Activated CD4-positive, alpha-beta memory T cell treated with anti-CD3 and anti-CD28 coated beads, Interleukin-2, amount 10 ng/mL, durations not matched to agents 7 days and 5 days (primary cell): ENCODE measurements around the gene CADM1. TPM values are rescaled to one million over a fixed set of nuclear protein-coding genes. Genes with fewer than 3 reads are reported as not detected.

ENCODE experiments used
- CTCF ChIA-PET: fragments of 350-600 bp; sonication (Branson Sonifier 250); formaldehyde crosslinking; loops from one replicate; lab custom pipeline; 2021; ENCODE audit warnings: antibody characterized with exemption, inconsistent platforms; lab: Charles Lee
- POLR2A ChIA-PET: fragments of 350-600 bp; sonication (Branson Sonifier 250); formaldehyde crosslinking; loops from one replicate; lab custom pipeline; 2021; ENCODE audit warnings: antibody characterized with exemption; lab: Charles Lee
- DNase-seq: peaks from one replicate; pipeline ENCODE4 v3.0.0-alpha.2; 2020
- H3K27ac Mint-ChIP-seq: one replicate; pipeline ENCODE4 v1.8.0; 2021; ENCODE audit warnings: mild to moderate bottlenecking, mixed read lengths
- H3K27me3 Mint-ChIP-seq: one replicate; pipeline ENCODE4 v1.8.0; 2021; ENCODE audit warnings: mixed read lengths
- H3K36me3 Mint-ChIP-seq: one replicate; pipeline ENCODE4 v1.8.0; 2021; ENCODE audit warnings: low read depth, mixed read lengths
- H3K4me1 Mint-ChIP-seq: one replicate; pipeline ENCODE4 v1.8.0; 2021; ENCODE audit warnings: mixed read lengths
- H3K4me3 Mint-ChIP-seq: one replicate; pipeline ENCODE4 v1.8.0; 2021; ENCODE audit warnings: mild to moderate bottlenecking, mixed read lengths
- H3K9me3 Mint-ChIP-seq: one replicate; pipeline ENCODE4 v1.8.0; 2021; ENCODE audit warnings: mixed read lengths
- total RNA-seq, 2 experiments: library from RNA; stranded (reverse); gene quantifications; one replicate each; pipeline ENCODE4 v1.2.3, GENCODE V29; 2021

Gene CADM1
- total RNA-seq, 2 experiments from 2014 or later = 1.7 to 2.5 TPM

DNA sequence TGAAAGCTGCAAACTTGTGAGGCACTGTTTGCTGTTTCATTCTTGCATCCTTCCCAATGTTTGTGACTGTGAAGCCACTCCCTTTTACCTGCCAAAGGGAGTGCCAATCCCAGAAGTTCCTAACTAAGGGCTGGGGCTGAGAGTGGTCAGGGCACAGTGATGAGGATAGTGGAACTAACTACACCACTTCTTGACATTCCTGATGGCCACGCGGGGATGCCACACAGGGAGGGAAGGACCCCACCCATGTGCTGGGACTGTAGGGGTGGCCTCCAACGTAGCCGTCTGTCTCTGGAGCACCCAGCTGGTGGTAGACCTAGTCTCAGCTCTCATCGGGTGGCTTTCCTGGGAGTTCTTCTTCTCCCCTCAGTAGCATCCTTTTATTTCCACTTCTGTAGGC lies 335.5 kb downstream of the CADM1 start:
- Mint-ChIP-seq H3K4me3 (no peak overlapping the region), H3K36me3 (no peaks in the 10 kb centered on the region), H3K9me3 (no peaks in the 10 kb centered on the region), H3K27ac (no peak overlapping the region), H3K4me1 (peaks cover 1% of the 10 kb centered on the region), H3K27me3 (peaks cover 18% of the 10 kb centered on the region)
- no peak for DNase-seq
- POLR2A ChIA-PET = no interaction called here
- CTCF ChIA-PET = interaction anchor here (0.7 to 1.9 kb wide), 2 partner anchors 83 to 214 kb away, joined by 3 to 4 read pairs; no protein-coding TSS in a partner anchor

DNA sequence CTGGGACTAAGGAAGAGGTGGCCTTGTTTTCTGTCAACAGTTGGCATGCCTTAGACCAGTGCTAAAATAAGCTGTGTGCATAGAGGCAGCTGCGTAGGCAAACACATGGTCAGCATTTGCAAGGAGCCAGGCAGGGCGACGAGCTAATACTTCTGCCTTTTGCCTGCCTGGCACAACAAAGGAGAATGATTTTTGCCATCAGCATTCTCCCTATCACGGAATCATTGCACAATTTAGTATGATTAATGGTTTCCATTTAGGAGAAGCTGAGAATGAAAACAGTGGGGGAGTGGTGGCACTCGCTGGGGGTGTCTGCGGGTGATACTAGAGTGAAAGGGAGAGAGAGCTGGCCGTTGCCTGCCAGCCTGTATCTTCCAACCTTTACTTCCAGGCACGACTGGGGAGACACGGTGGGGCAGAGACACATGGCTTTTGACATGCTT lies 336.0 kb downstream of the CADM1 start:
- Mint-ChIP-seq H3K4me3 (no peak overlapping the region), H3K36me3 (no peaks in the 10 kb centered on the region), H3K27me3 (peaks cover 18% of the 10 kb centered on the region), H3K27ac (no peak overlapping the region), H3K9me3 (no peaks in the 10 kb centered on the region), H3K4me1 (peaks cover 1% of the 10 kb centered on the region)
- POLR2A ChIA-PET = no interaction called here
- CTCF ChIA-PET = interaction anchor here (0.7 to 1.9 kb wide), 2 partner anchors 83 to 214 kb away, joined by 3 to 4 read pairs; no protein-coding TSS in a partner anchor
- DNase-seq = no peak

DNA sequence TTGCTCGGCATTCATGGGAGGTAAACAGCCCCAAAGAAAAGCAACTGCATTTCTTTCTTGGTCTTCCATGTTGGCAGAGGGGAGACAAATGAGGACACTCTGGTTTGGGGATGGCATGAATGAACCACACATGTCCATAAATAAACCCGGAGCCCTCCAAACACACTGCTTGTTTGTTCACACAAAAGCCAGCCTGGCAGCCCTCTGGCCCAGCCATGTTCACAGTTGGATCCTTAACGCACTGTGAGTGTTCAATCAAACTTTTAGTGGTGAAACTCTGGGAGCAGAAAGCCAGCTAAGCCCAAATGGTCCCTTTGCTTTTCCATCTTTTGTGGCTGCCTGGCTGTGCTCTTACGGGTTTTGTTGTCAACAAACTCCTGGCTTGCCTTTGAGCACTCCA lies 336.8 kb downstream of the CADM1 start:
- H3K4me3 Mint-ChIP-seq = no peak overlapping the region
- DNase-seq = no peak
- peaks cover 1% of the 10 kb centered on the region for H3K4me1 Mint-ChIP-seq
- ChIA-PET POLR2A (interaction anchor here (1.0 kb wide), 1 partner anchor 21 kb away, joined by 3 read pairs; no protein-coding TSS in a partner anchor), CTCF (interaction anchor here (0.7 kb wide), 1 partner anchor 58 kb away, joined by 8 read pairs; no protein-coding TSS in a partner anchor)
- no peaks in the 10 kb centered on the region for H3K9me3 Mint-ChIP-seq
- H3K27me3 Mint-ChIP-seq = peaks cover 18% of the 10 kb centered on the region
- H3K27ac Mint-ChIP-seq = no peak overlapping the region
- H3K36me3 Mint-ChIP-seq = no peaks in the 10 kb centered on the region

DNA sequence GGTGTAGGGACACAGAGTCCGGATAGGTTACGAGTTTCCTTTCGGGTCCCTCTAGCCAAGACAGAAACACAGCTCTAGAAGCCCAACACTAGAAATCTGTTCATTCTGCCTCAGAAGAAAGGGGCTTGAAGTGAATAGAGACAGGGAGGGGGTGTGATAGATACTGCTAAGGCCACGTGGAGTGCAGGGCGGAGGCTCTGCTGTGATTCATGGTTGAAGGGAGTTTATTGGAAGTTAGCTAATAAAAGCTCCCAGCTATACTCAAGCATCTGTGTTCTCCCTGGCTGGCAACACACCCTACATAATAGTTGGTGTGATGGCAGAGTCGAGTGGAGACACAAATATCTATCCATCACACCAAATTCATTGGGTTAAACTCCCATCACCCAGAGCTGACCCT lies 337.4 kb downstream of the CADM1 start:
- Mint-ChIP-seq H3K27me3 (peaks cover 16% of the 10 kb centered on the region), H3K4me1 (peaks cover 1% of the 10 kb centered on the region), H3K36me3 (no peaks in the 10 kb centered on the region), H3K27ac (no peak overlapping the region), H3K4me3 (no peak overlapping the region), H3K9me3 (no peaks in the 10 kb centered on the region)
- no peak for DNase-seq
- ChIA-PET POLR2A (interaction anchor here (1.0 kb wide), 1 partner anchor 21 kb away, joined by 3 read pairs; no protein-coding TSS in a partner anchor), CTCF (interaction anchor here (0.7 kb wide), 1 partner anchor 58 kb away, joined by 8 read pairs; no protein-coding TSS in a partner anchor)

DNA sequence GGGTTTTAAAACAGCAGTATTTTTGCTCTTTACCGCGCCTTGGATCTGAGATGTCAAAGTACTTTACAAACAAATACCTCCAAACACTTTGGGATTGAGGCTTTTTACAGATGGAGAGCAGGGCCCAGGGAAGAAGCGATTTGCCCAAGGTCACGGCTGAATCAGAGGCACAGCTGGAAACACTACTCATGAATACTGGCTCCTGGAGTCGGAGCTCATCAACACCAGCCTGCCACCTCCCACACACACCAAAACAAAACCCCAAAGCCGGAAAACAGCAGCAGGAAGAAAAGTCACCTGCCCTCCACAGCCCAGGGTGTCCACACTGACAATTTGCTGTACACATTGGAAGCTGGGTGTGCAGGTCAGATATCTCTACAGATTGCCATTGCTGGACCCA lies 339.4 kb downstream of the CADM1 start:
- POLR2A ChIA-PET = no interaction called here
- DNase-seq = no peak
- Mint-ChIP-seq H3K9me3 (no peaks in the 10 kb centered on the region), H3K27ac (no peak overlapping the region), H3K4me1 (no peaks in the 10 kb centered on the region), H3K36me3 (no peaks in the 10 kb centered on the region), H3K27me3 (peaks cover 16% of the 10 kb centered on the region), H3K4me3 (no peak overlapping the region)
- CTCF ChIA-PET = no interaction called here

DNA sequence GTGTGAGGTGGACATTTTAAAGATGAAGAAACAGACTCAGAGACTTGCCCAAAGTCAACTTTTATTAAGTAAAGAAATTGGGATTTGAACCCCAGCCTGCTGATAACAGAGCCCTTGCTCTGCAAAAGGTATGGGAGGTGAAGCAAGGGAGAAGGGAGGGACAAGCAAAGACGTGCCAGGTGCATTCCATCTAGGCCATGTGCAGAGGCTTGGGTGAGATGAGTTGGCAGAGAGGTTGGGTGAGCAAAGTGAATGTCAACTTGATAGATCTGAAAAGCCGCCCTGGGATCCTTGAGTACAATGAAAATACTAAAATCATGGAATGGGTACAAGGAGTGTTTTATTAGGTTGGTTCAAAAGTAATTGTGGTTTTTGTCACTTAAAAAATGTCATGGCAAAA lies 341.3 kb downstream of the CADM1 start:
- ChIA-PET CTCF (no interaction called here), POLR2A (no interaction called here)
- Mint-ChIP-seq H3K9me3 (no peaks in the 10 kb centered on the region), H3K27ac (no peak overlapping the region), H3K4me1 (no peaks in the 10 kb centered on the region), H3K4me3 (no peak overlapping the region), H3K36me3 (no peaks in the 10 kb centered on the region), H3K27me3 (peaks cover 13% of the 10 kb centered on the region)
- no peak for DNase-seq

DNA sequence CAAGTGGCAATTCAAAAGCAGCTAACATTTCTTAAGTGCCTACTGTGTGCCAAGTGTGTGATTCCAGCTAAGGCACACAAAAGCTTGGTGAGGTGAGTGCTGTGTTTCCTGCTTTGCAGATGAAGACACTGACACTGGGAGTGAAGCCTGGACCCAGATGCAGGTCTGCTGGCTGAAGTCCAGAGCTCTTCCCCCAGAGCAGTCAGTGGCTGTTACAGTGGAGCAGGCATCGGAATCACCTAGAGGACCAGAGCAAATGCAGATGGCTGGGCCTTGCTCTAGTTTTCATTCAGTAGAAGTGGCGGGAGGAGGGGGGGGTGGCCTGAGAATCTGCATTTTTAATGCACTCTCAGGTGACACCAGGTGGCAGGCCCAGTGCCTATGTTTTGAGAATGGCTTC lies 342.3 kb downstream of the CADM1 start:
- ChIA-PET CTCF (no interaction called here), POLR2A (no interaction called here)
- no peaks in the 10 kb centered on the region for H3K9me3 Mint-ChIP-seq
- no peaks in the 10 kb centered on the region for H3K4me1 Mint-ChIP-seq
- no peak for DNase-seq
- no peak overlapping the region for H3K4me3 Mint-ChIP-seq
- H3K27ac Mint-ChIP-seq = no peak overlapping the region
- no peaks in the 10 kb centered on the region for H3K36me3 Mint-ChIP-seq
- peaks cover 15% of the 10 kb centered on the region for H3K27me3 Mint-ChIP-seq

DNA sequence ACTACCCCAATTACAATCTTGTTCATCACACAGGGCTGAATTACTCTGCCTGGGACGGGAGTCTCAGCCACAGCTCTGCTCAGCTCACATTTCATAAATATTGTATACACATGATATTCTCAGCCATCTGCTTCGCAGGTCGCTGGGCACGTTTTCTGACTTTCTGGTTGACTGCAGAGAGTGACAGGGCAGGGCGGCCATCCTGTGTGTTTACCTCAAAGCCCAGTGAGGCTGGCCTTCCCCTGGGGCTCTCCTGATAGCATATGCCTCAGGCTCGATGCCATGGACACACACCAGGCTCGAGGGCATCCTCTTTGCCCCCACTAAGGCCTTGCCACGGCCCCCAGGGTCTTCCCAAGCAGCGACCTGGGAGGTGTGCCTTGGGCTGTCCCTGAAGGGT lies 345.0 kb downstream of the CADM1 start:
- DNase-seq = no peak
- Mint-ChIP-seq H3K4me3 (no peak overlapping the region), H3K4me1 (no peaks in the 10 kb centered on the region), H3K36me3 (no peaks in the 10 kb centered on the region), H3K9me3 (no peaks in the 10 kb centered on the region), H3K27me3 (peaks cover 3% of the 10 kb centered on the region), H3K27ac (no peak overlapping the region)
- ChIA-PET POLR2A (no interaction called here), CTCF (no interaction called here)

DNA sequence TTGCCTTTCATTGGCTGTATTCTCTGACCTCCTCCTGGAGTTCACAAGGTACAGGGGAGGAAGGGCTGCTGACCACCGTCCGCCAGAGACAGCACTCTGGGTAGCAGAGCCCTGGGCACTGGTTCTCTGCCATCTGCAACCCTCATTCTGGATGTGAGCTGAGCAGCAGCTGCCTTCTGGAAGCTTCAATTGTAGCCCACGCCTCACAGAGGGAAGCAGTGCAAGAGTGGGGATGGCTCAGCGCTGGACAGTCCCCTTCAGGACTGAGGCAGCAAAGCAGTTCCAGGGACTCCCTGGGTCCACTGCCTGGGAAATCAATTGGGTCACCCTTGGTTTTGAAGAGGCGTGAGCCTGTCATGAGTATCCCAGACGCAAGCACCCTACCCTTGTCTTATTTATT lies 346.2 kb downstream of the CADM1 start:
- H3K27me3 Mint-ChIP-seq = peaks cover 3% of the 10 kb centered on the region
- H3K27ac Mint-ChIP-seq = no peak overlapping the region
- H3K4me3 Mint-ChIP-seq = no peak overlapping the region
- no peaks in the 10 kb centered on the region for H3K9me3 Mint-ChIP-seq
- CTCF ChIA-PET = interaction anchor here (0.6 kb wide), 1 partner anchor 54 kb away, joined by 3 read pairs; no protein-coding TSS in a partner anchor
- H3K36me3 Mint-ChIP-seq = no peaks in the 10 kb centered on the region
- no peaks in the 10 kb centered on the region for H3K4me1 Mint-ChIP-seq
- no peak for DNase-seq
- POLR2A ChIA-PET = no interaction called here

DNA sequence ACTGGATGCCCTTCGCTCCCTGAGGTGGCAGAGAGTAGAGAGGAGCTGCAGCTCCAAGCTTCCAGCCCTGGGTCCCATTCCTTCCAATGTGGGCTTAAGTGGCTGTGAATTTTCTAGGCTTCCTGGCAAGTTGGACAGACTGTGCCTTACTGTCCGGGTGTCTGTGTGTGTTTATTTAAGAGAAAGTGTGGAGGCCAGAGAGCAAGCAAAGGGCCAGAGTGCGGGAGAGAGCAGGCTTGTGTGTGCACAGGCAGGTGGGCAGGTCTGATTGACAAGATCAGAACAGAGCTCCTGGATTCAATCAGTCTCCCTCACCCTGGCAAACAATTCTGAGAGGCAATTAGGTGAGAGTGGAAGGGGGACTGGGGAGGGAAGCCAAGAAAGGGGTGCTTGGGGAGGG lies 347.0 kb downstream of the CADM1 start:
- Mint-ChIP-seq H3K9me3 (no peaks in the 10 kb centered on the region), H3K27ac (no peak overlapping the region), H3K4me3 (no peak overlapping the region), H3K36me3 (no peaks in the 10 kb centered on the region), H3K4me1 (no peaks in the 10 kb centered on the region), H3K27me3 (peaks cover 3% of the 10 kb centered on the region)
- POLR2A ChIA-PET = no interaction called here
- CTCF ChIA-PET = interaction anchor here (0.5 kb wide), 1 partner anchor 16 kb away, joined by 3 read pairs; no protein-coding TSS in a partner anchor
- DNase-seq = no peak

DNA sequence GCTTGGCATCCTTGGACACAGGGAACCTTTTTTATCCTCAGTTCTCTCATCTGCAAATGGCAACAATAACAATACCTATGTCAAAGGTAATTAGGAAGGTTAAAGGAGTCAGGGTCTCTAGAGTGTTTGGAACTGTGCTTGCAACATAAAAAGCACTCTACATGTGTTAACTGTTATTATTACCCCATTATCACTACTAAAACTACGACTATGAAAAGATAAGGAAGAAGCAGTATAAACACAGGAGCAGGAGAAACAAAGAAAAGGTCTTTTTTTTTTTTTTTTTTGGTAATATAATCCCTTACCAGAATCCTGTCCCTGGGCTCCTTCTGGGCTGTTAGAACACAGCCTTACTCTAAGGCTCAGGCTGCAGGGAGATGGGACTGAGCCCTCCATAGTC lies 348.2 kb downstream of the CADM1 start:
- no peak overlapping the region for H3K4me3 Mint-ChIP-seq

DNA sequence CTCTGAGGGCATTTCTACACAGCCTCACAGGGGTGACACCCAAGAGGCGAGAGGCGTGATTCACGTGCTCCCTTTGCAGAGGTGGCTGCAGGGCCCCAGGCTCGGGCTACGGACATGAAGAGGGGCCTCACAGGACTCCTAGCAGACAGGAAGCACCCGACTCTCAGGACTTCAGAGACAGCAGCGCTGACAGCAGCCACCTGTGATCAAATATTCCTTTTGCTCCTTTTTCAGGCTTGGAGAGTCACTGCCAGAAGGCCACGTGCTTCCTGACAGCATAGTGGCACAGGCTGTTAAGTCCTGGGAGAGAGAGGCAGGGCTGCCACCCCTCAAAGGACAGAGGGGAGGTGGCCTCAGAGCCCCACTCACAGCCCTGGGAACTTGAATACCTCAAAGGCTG lies 348.9 kb downstream of the CADM1 start:
- ChIA-PET POLR2A (no interaction called here), CTCF (no interaction called here)
- Mint-ChIP-seq H3K27me3 (peaks cover 3% of the 10 kb centered on the region), H3K27ac (no peak overlapping the region), H3K9me3 (no peaks in the 10 kb centered on the region), H3K36me3 (no peaks in the 10 kb centered on the region), H3K4me1 (no peaks in the 10 kb centered on the region), H3K4me3 (no peak overlapping the region)
- no peak for DNase-seq

More for the DNA sequence above, 348.2 kb downstream of the CADM1 start:
- no peak for DNase-seq
- no peaks in the 10 kb centered on the region for H3K36me3 Mint-ChIP-seq
- H3K27me3 Mint-ChIP-seq = peaks cover 3% of the 10 kb centered on the region
- no peaks in the 10 kb centered on the region for H3K9me3 Mint-ChIP-seq
- no peaks in the 10 kb centered on the region for H3K4me1 Mint-ChIP-seq
- ChIA-PET POLR2A (no interaction called here), CTCF (no interaction called here)
- no peak overlapping the region for H3K27ac Mint-ChIP-seq

DNA sequence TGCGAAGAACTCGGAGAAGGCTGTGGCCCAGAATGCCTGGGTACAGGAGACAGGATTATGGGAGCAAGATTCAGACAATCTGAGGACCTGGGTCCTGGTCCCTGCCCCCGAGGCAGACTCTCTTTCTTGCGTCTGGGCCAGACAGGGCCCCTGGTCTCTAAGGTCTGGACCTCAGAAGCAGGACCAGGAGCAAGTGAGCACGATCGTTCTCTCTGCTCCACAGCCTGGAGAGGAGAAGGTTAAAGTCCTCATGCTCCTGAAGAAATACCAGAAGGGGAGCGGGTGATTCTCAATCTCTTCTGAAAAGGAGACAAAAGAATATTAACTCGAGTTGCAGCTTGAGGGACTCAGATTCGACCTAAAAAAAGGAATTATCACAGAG lies 349.9 kb downstream of the CADM1 start:
- POLR2A ChIA-PET = no interaction called here
- H3K4me1 Mint-ChIP-seq = no peaks in the 10 kb centered on the region
- H3K9me3 Mint-ChIP-seq = no peaks in the 10 kb centered on the region
- H3K36me3 Mint-ChIP-seq = no peaks in the 10 kb centered on the region
- no peak overlapping the region for H3K4me3 Mint-ChIP-seq
- no peak overlapping the region for H3K27ac Mint-ChIP-seq
- no peak for DNase-seq
- H3K27me3 Mint-ChIP-seq = peaks cover 3% of the 10 kb centered on the region
- CTCF ChIA-PET = no interaction called here

DNA sequence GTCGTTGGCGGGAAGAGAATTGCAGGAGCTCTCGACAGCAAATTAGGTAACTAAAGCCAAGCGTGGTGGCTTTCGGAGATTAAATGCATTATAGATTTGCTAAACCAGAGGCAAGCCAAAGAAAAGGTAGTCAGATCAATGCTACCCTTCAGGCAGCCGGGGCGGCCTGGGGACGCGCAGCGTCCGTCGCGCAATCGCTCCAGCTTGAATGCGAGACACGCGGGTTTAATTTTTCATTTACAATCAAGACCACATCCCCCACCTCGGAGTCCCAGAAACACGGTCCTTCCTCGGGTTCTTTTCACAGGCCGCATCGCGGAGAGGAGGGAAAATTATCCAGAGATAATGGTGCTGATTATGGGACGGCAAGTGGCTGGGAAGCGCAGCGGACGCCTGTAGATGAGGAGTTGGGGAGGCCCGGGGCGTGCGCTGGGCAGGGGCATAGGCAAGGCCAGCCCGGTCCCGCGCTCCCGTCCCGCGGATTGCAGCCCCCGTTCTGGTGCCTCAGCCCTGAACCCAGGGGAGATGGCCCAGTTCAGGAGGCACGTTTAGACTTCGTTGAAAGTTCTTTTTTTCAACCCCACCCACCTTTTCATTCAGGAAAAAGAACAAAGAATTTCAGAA lies 350.4 kb downstream of the CADM1 start:
- no peaks in the 10 kb centered on the region for H3K36me3 Mint-ChIP-seq
- H3K27ac Mint-ChIP-seq = no peak overlapping the region
- ChIA-PET POLR2A (no interaction called here), CTCF (no interaction called here)
- no peaks in the 10 kb centered on the region for H3K4me1 Mint-ChIP-seq
- H3K9me3 Mint-ChIP-seq = no peaks in the 10 kb centered on the region
- peaks cover 3% of the 10 kb centered on the region for H3K27me3 Mint-ChIP-seq
- no peak for DNase-seq
- H3K4me3 Mint-ChIP-seq = no peak overlapping the region
